ENCODE results near the gene MT1B. TPM values are rescaled to one million over a fixed set of nuclear protein-coding genes. Genes with fewer than 3 reads are reported as not detected.

Gene MT1B
- total and polyA plus RNA-seq, 9 of the 15 experiments (the other 6 are each of a cell fraction or from before 2014, with no cell fraction given), result not detected

Other genes with a start within 250 kb of the MT1B start
Only the 7 nearest of the 16 such genes appear.
- 0.29 and 0.45 TPM in 2 replicates for gene MT1E, start 26.1 kb upstream of the MT1B start, total RNA-seq (2014; rRNA removed)
- gene MT1E, start 26.1 kb upstream of the MT1B start, total RNA-seq (2014; rRNA removed; fragmentation: Illumina TruSeq; extraction: Trizol), result not detected in 2 replicates
- gene MT1E, start 26.1 kb upstream of the MT1B start, total RNA-seq (2015; rRNA removed; fragmentation: Illumina TruSeq; extraction: Trizol), result 0.29 and 0.38 TPM in 2 replicates
- gene MT1E, start 26.1 kb upstream of the MT1B start, total RNA-seq (2021), result 0.47 and 0.74 TPM in 2 replicates
- 0.45 and 2.3 TPM in 2 replicates for gene MT1E, start 26.1 kb upstream of the MT1B start, polyA plus RNA-seq (2011; rRNA removed)
- not detected in 2 replicates for gene MT1E, start 26.1 kb upstream of the MT1B start, polyA plus RNA-seq (2014; fragmentation: Illumina TruSeq; extraction: Trizol)
- gene MT1E, start 26.1 kb upstream of the MT1B start, polyA plus RNA-seq (2014; fragmentation: Nextera tagmentation; extraction: Ambion mirVana), result under 1 TPM in 1 of 2 experiments, not detected in 1; 0.52 TPM
- 0.81 TPM in 1 of 2 replicates, not detected in the other for gene MT1E, start 26.1 kb upstream of the MT1B start, polyA plus RNA-seq (2014; rRNA removed)
- gene MT1M, start 19.2 kb upstream of the MT1B start, total RNA-seq (2014; rRNA removed), result not detected in 2 replicates
- not detected in 2 replicates for gene MT1M, start 19.2 kb upstream of the MT1B start, total RNA-seq (2014; rRNA removed; fragmentation: Illumina TruSeq; extraction: Trizol)
- not detected in 2 replicates for gene MT1M, start 19.2 kb upstream of the MT1B start, total RNA-seq (2015; rRNA removed; fragmentation: Illumina TruSeq; extraction: Trizol)
- gene MT1M, start 19.2 kb upstream of the MT1B start, total RNA-seq (2021), result not detected in 2 replicates
- gene MT1M, start 19.2 kb upstream of the MT1B start, polyA plus RNA-seq (2011; rRNA removed), result not detected in 2 replicates
- gene MT1M, start 19.2 kb upstream of the MT1B start, polyA plus RNA-seq (2014; fragmentation: Illumina TruSeq; extraction: Trizol), result not detected in 2 replicates
- gene MT1M, start 19.2 kb upstream of the MT1B start, polyA plus RNA-seq (2014; fragmentation: Nextera tagmentation; extraction: Ambion mirVana), result not detected
- not detected in 2 replicates for gene MT1M, start 19.2 kb upstream of the MT1B start, polyA plus RNA-seq (2014; rRNA removed)
- gene MT1A, start 13.2 kb upstream of the MT1B start, total RNA-seq (2014; rRNA removed), result not detected in 2 replicates
- gene MT1A, start 13.2 kb upstream of the MT1B start, total RNA-seq (2014; rRNA removed; fragmentation: Illumina TruSeq; extraction: Trizol), result not detected in 2 replicates
- gene MT1A, start 13.2 kb upstream of the MT1B start, total RNA-seq (2015; rRNA removed; fragmentation: Illumina TruSeq; extraction: Trizol), result not detected in 2 replicates
- not detected in 2 replicates for gene MT1A, start 13.2 kb upstream of the MT1B start, total RNA-seq (2021)
- not detected in 2 replicates for gene MT1A, start 13.2 kb upstream of the MT1B start, polyA plus RNA-seq (2011; rRNA removed)
- gene MT1A, start 13.2 kb upstream of the MT1B start, polyA plus RNA-seq (2014; fragmentation: Illumina TruSeq; extraction: Trizol), result not detected in 2 replicates
- under 1 TPM in 1 of 2 experiments, not detected in 1; 0.23 TPM for gene MT1A, start 13.2 kb upstream of the MT1B start, polyA plus RNA-seq (2014; fragmentation: Nextera tagmentation; extraction: Ambion mirVana)
- not detected in 2 replicates for gene MT1A, start 13.2 kb upstream of the MT1B start, polyA plus RNA-seq (2014; rRNA removed)
- gene MT1F, start 6.1 kb downstream of the MT1B start, total RNA-seq (2014; rRNA removed), result 0.68 TPM in 1 of 2 replicates, not detected in the other
- gene MT1F, start 6.1 kb downstream of the MT1B start, total RNA-seq (2014; rRNA removed; fragmentation: Illumina TruSeq; extraction: Trizol), result not detected in 2 replicates
- 0.38 TPM in 1 of 2 replicates, not detected in the other for gene MT1F, start 6.1 kb downstream of the MT1B start, total RNA-seq (2015; rRNA removed; fragmentation: Illumina TruSeq; extraction: Trizol)
- gene MT1F, start 6.1 kb downstream of the MT1B start, total RNA-seq (2021), result 0.38 TPM in 1 of 2 replicates, not detected in the other
- 0.28 and 0.35 TPM in 2 replicates for gene MT1F, start 6.1 kb downstream of the MT1B start, polyA plus RNA-seq (2011; rRNA removed)
- gene MT1F, start 6.1 kb downstream of the MT1B start, polyA plus RNA-seq (2014; fragmentation: Illumina TruSeq; extraction: Trizol), result not detected in 2 replicates
- gene MT1F, start 6.1 kb downstream of the MT1B start, polyA plus RNA-seq (2014; fragmentation: Nextera tagmentation; extraction: Ambion mirVana), result under 1 TPM in 1 of 2 experiments, not detected in 1; 0.18 TPM
- 0.23 TPM in 1 of 2 replicates, not detected in the other for gene MT1F, start 6.1 kb downstream of the MT1B start, polyA plus RNA-seq (2014; rRNA removed)
- not detected in 2 replicates for gene MT1G, start 16.2 kb downstream of the MT1B start, total RNA-seq (2014; rRNA removed)
- gene MT1G, start 16.2 kb downstream of the MT1B start, total RNA-seq (2014; rRNA removed; fragmentation: Illumina TruSeq; extraction: Trizol), result not detected in 2 replicates
- gene MT1G, start 16.2 kb downstream of the MT1B start, total RNA-seq (2015; rRNA removed; fragmentation: Illumina TruSeq; extraction: Trizol), result 0.69 TPM in 1 of 2 replicates, not detected in the other
- 0.89 and 1.7 TPM in 2 replicates for gene MT1G, start 16.2 kb downstream of the MT1B start, total RNA-seq (2021)
- gene MT1G, start 16.2 kb downstream of the MT1B start, polyA plus RNA-seq (2011; rRNA removed), result 1.4 and 8.8 TPM in 2 replicates
- not detected in 2 replicates for gene MT1G, start 16.2 kb downstream of the MT1B start, polyA plus RNA-seq (2014; fragmentation: Illumina TruSeq; extraction: Trizol)
- under 1 TPM; 0.28 TPM for gene MT1G, start 16.2 kb downstream of the MT1B start, polyA plus RNA-seq (2014; fragmentation: Nextera tagmentation; extraction: Ambion mirVana)
- gene MT1G, start 16.2 kb downstream of the MT1B start, polyA plus RNA-seq (2014; rRNA removed), result 2.8 TPM in 1 of 2 replicates, not detected in the other
- gene MT1H, start 17.9 kb downstream of the MT1B start, total RNA-seq (2014; rRNA removed), result not detected in 2 replicates
- gene MT1H, start 17.9 kb downstream of the MT1B start, total RNA-seq (2014; rRNA removed; fragmentation: Illumina TruSeq; extraction: Trizol), result not detected in 2 replicates
- not detected in 2 replicates for gene MT1H, start 17.9 kb downstream of the MT1B start, total RNA-seq (2015; rRNA removed; fragmentation: Illumina TruSeq; extraction: Trizol)
- gene MT1H, start 17.9 kb downstream of the MT1B start, total RNA-seq (2021), result not detected in 2 replicates
- gene MT1H, start 17.9 kb downstream of the MT1B start, polyA plus RNA-seq (2011; rRNA removed), result 0.13 and 0.49 TPM in 2 replicates
- not detected in 2 replicates for gene MT1H, start 17.9 kb downstream of the MT1B start, polyA plus RNA-seq (2014; fragmentation: Illumina TruSeq; extraction: Trizol)
- gene MT1H, start 17.9 kb downstream of the MT1B start, polyA plus RNA-seq (2014; fragmentation: Nextera tagmentation; extraction: Ambion mirVana), result under 1 TPM in 1 of 2 experiments, not detected in 1; 0.37 TPM
- not detected in 2 replicates for gene MT1H, start 17.9 kb downstream of the MT1B start, polyA plus RNA-seq (2014; rRNA removed)
- 6.0 and 8.3 TPM in 2 replicates for gene MT1X, start 30.6 kb downstream of the MT1B start, total RNA-seq (2014; rRNA removed)
- gene MT1X, start 30.6 kb downstream of the MT1B start, total RNA-seq (2014; rRNA removed; fragmentation: Illumina TruSeq; extraction: Trizol), result 3.6 and 4.9 TPM in 2 replicates
- 8.6 and 8.7 TPM in 2 replicates for gene MT1X, start 30.6 kb downstream of the MT1B start, total RNA-seq (2015; rRNA removed; fragmentation: Illumina TruSeq; extraction: Trizol)
- gene MT1X, start 30.6 kb downstream of the MT1B start, total RNA-seq (2021), result 7.6 and 8.3 TPM in 2 replicates
- gene MT1X, start 30.6 kb downstream of the MT1B start, polyA plus RNA-seq (2011; rRNA removed), result 11.7 and 42.6 TPM in 2 replicates
- gene MT1X, start 30.6 kb downstream of the MT1B start, polyA plus RNA-seq (2014; fragmentation: Illumina TruSeq; extraction: Trizol), result 5.8 and 9.6 TPM in 2 replicates
- 10 to 100 TPM; 20.4 to 22.8 TPM for gene MT1X, start 30.6 kb downstream of the MT1B start, polyA plus RNA-seq (2014; fragmentation: Nextera tagmentation; extraction: Ambion mirVana)
- gene MT1X, start 30.6 kb downstream of the MT1B start, polyA plus RNA-seq (2014; rRNA removed), result 4.8 and 7.3 TPM in 2 replicates